Dedifferentiated amniotic fluid mesenchymal stem cell (primary cell): Measurements from ENCODE around the gene DUSP28.

Experiments
- DNase-seq: peaks from one replicate; pipeline ENCODE4 v3.0.0-alpha.2; 2016; ENCODE audit errors: extremely low spot score

The DUSP28 gene

GRCh38 chr2:240600451-240600961, 40.3 kb downstream of the DUSP28 start:
- DNase-seq: no peak

GRCh38 chr2:240601061-240601830, 41.1 kb downstream of the DUSP28 start:
- no peak for DNase-seq

GRCh38 chr2:240601831-240602160, 41.6 kb downstream of the DUSP28 start:
- no peak for DNase-seq

GRCh38 chr2:240602266-240603050, 42.3 kb downstream of the DUSP28 start:
- no peak for DNase-seq

GRCh38 chr2:240603081-240603835, 43.1 kb downstream of the DUSP28 start:
- no peak for DNase-seq

- no peak for DNase-seq
Observed at GRCh38 chr2:240603846-240604245, 43.7 kb downstream of the DUSP28 start.

GRCh38 chr2:240604291-240604938, 44.3 kb downstream of the DUSP28 start:
- DNase-seq: no peak

- no peak for DNase-seq
Observed at GRCh38 chr2:240604939-240605716, 45.0 kb downstream of the DUSP28 start.

- DNase-seq: no peak
Observed at GRCh38 chr2:240605867-240606743, 45.9 kb downstream of the DUSP28 start.

- DNase-seq: no peak
Observed at GRCh38 chr2:240611601-240612210, 51.5 kb downstream of the DUSP28 start.
